Esophagus muscularis mucosa (tissue), 3 donors: ENCODE results near the gene ITPKB.

Source experiments
- CTCF ChIP-seq, 3 experiments: fragments of 200-600 bp in 2 of 3; fragments of 450-650 bp in 1 of 3; sonication (generic) in 2 of 3; IDR thresholded peaks; one replicate each; pipeline ENCODE4 v1.5.1; 2017 to 2019; ENCODE audit warnings: antibody characterized with exemption in 3 of 3, mild to moderate bottlenecking in 2 of 3, moderate library complexity in 1 of 3
- POLR2A ChIP-seq: fragments of 450-650 bp; IDR thresholded peaks from one replicate; pipeline ENCODE4 v1.6.1; 2017; ENCODE audit warnings: antibody characterized with exemption, moderate library complexity, mild to moderate bottlenecking, low read depth
- POLR2AphosphoS5 ChIP-seq, 2 donors: sonication (generic); formaldehyde crosslinking; IDR thresholded peaks; one replicate each; pipeline ENCODE4 v1.6.1; 2017; ENCODE audit warnings: antibody characterized with exemption in 2 of 2

- TF ChIP-seq POLR2A (no peak), CTCF (IDR thresholded peaks at IDR 0.05) (no peak), POLR2AphosphoS5 (IDR thresholded peaks at IDR 0.05) (no peak)
Measured at GRCh38 chr1:226663327-226663704, 75.8 kb downstream of the ITPKB start.
